Lung (tissue), 12 donors: ENCODE results near the gene MCM5. TPM values are rescaled to one million over a fixed set of nuclear protein-coding genes. Genes with fewer than 3 reads are reported as not detected.
"Not testable (repeated sequence)": the region's sequence is repeated elsewhere in the genome, so short reads cannot be mapped to it uniquely, and the experiment has no call there.

Source experiments
- ATAC-seq: fragments of 200-7000 bp; cut with Tn5 transposase; one replicate; pipeline ENCODE4 v1.9.1; 2020; ENCODE audit warnings: moderate number of reproducible peaks; ENCODE audit not compliant: insufficient read depth, low FRiP score
- DNase-seq, 3 donors: peaks; one replicate each; pipeline ENCODE4 v3.0.0-alpha.2; 2013 to 2017
- H3K27ac ChIP-seq, 2 donors: one replicate each; pipeline ENCODE4 v1.5.1; 2013; ENCODE audit warnings: mild to moderate bottlenecking in 2 of 2, moderate library complexity in 2 of 2, control low read depth in 1 of 2, inconsistent platforms in 1 of 2, low read depth in 1 of 2, low read length in 1 of 2
- H3K27me3 ChIP-seq, 3 donors: one replicate each; pipeline ENCODE4 v1.5.1; 2013; ENCODE audit warnings: low read length in 2 of 3; ENCODE audit not compliant: control insufficient read depth in 3 of 3, insufficient read depth in 3 of 3
- H3K36me3 ChIP-seq, 4 donors: one replicate each; pipeline ENCODE4 v1.5.1; 2013; ENCODE audit warnings: low read length in 4 of 4, mild to moderate bottlenecking in 1 of 4, moderate library complexity in 1 of 4; ENCODE audit not compliant: control insufficient read depth in 4 of 4, insufficient read depth in 4 of 4
- H3K4me1 ChIP-seq, 5 donors: one replicate each; pipeline ENCODE4 v1.5.1; 2013; ENCODE audit warnings: low read length in 5 of 5, mild to moderate bottlenecking in 2 of 5, moderate library complexity in 1 of 5; ENCODE audit not compliant: control insufficient read depth in 5 of 5, insufficient read depth in 5 of 5
- H3K4me3 ChIP-seq: one replicate; pipeline ENCODE4 v1.5.1; 2013; ENCODE audit warnings: mild to moderate bottlenecking, control low read depth, moderate library complexity
- H3K9ac ChIP-seq, 2 donors: one replicate each; pipeline ENCODE4 v1.5.1; 2013; ENCODE audit warnings: low read length in 2 of 2, control low read depth in 1 of 2; ENCODE audit not compliant: insufficient read depth in 1 of 2
- H3K9me3 ChIP-seq, 4 donors: one replicate each; pipeline ENCODE4 v1.5.1; 2013; ENCODE audit warnings: low read length in 3 of 4, mild to moderate bottlenecking in 1 of 4, moderate library complexity in 1 of 4; ENCODE audit not compliant: control insufficient read depth in 4 of 4, insufficient read depth in 3 of 4
- CTCF ChIP-seq: IDR thresholded peaks from 2 replicates; pipeline ENCODE4 v1.5.1; 2012; ENCODE audit warnings: mild to moderate bottlenecking; ENCODE audit errors: control extremely low read depth, extremely low read depth
- WGBS, 2 donors: extraction: QIAGEN DNeasy Blood & Tissue Kit; methylation state at CpG; one replicate each; pipeline ENCODE4 v1.1.7; 2013; 5-methylcytosine and 5-hydroxymethylcytosine counted together
- polyA plus RNA-seq, 2 donors: library from polyadenylated mRNA; stranded (reverse); fragments of 200-250 nt; gene quantifications; one replicate each; pipeline ENCODE4 v1.2.1, GENCODE V29; 2013
- total RNA-seq, 2 donors: library from RNA; depleted of rRNA in 1 of 2; stranded (reverse); fragments of >200 nt in 1 of 2; gene quantifications; one replicate each; pipeline ENCODE4 v1.2.1, GENCODE V29; 2014 to 2021
- donor health status: control.
- donor health status: control.
- donor health status: Bipolar disorder and iron deficiency.
- donor health status: healthy.
- donor health status: DM: yes; HTN: yes; CAD: no.

MCM5 gene
- total and polyA plus RNA-seq, 4 donors, result 17.6 to 43.1 (median 25.9) TPM

- DNase-seq (no peak), ATAC-seq (no peak)
- Histone ChIP-seq H3K9ac (no peak overlapping the region), H3K4me1 (peaks cover 0 to 6% (median 0%) of the 10 kb centered on the region in 5 donors), H3K4me3 (no peak overlapping the region), H3K36me3 (no peaks in the 10 kb centered on the region), H3K27me3 (no peaks in the 10 kb centered on the region), H3K27ac (no peak overlapping the region), H3K9me3 (no peaks in the 10 kb centered on the region)
- WGBS, 2 donors, result 90 to 93% methylated on average over 11 of the region's 11 CpGs
- no peak for TF ChIP-seq CTCF
Observed at GRCh38 chr22:35363566-35364086, 36.3 kb upstream of the MCM5 start.

GRCh38 chr22:35364230-35364629 lies 35.7 kb upstream of the MCM5 start:
- H3K4me1 ChIP-seq, H3K9ac ChIP-seq, ATAC-seq, H3K27ac ChIP-seq, H3K27me3 ChIP-seq, H3K36me3 ChIP-seq, H3K4me3 ChIP-seq, H3K9me3 ChIP-seq: not testable (repeated sequence)
- 64 to 67% methylated on average over 7 of the region's 7 CpGs for WGBS, 2 donors
- peak in 2 of 3 donors; percentile 32 to 45 for DNase-seq

GRCh38 chr22:35367331-35367886 lies 32.5 kb upstream of the MCM5 start:
- DNase-seq (peak in 2 of 3 donors; percentile 28 to 39), ATAC-seq (no peak)
- no peak overlapping the region for H3K27ac ChIP-seq
- no peak overlapping the region for H3K4me3 ChIP-seq
- TF ChIP-seq CTCF, result no peak
- H3K27me3 ChIP-seq, result no peaks in the 10 kb centered on the region
- no peaks in the 10 kb centered on the region for H3K36me3 ChIP-seq
- H3K9ac ChIP-seq, result no peak overlapping the region
- H3K9me3 ChIP-seq, result no peaks in the 10 kb centered on the region
- peaks cover 0 to 10% (median 2%) of the 10 kb centered on the region in 5 donors for H3K4me1 ChIP-seq
- 33 to 59% methylated on average over 9 of the region's 9 CpGs for WGBS, 2 donors

- Histone ChIP-seq H3K36me3 (no peaks in the 10 kb centered on the region), H3K9me3 (no peaks in the 10 kb centered on the region), H3K27me3 (no peaks in the 10 kb centered on the region), H3K4me3 (no peak overlapping the region), H3K4me1 (peaks cover 0 to 10% (median 2%) of the 10 kb centered on the region in 5 donors), H3K27ac (no peak overlapping the region), H3K9ac (no peak overlapping the region)
- DNase-seq (no peak), ATAC-seq (no peak)
- TF ChIP-seq CTCF, result no peak
- WGBS, 2 donors, result 84 to 89% methylated on average over 5 to 6 of the region's 6 CpGs
Observed at GRCh38 chr22:35368386-35368785, 31.6 kb upstream of the MCM5 start.
